IPS-18c (cell line): Measurements from ENCODE around the gene PHLDB1.
"Not testable (repeated sequence)": the region's sequence is repeated elsewhere in the genome, so short reads cannot be mapped to it uniquely, and the experiment has no call there.

Source experiments
- H3K4me3 ChIP-seq: 2 replicates; pipeline ENCODE4 v1.7.0; 2013; ENCODE audit warnings: low read depth, mild to moderate bottlenecking, low read length, moderate library complexity; ENCODE audit not compliant: insufficient read depth
- H3K9me3 ChIP-seq: one replicate; pipeline ENCODE4 v1.6.1; 2013; ENCODE audit warnings: mild to moderate bottlenecking, low read length, moderate library complexity; ENCODE audit not compliant: control insufficient read depth, insufficient read depth

PHLDB1 gene

DNA sequence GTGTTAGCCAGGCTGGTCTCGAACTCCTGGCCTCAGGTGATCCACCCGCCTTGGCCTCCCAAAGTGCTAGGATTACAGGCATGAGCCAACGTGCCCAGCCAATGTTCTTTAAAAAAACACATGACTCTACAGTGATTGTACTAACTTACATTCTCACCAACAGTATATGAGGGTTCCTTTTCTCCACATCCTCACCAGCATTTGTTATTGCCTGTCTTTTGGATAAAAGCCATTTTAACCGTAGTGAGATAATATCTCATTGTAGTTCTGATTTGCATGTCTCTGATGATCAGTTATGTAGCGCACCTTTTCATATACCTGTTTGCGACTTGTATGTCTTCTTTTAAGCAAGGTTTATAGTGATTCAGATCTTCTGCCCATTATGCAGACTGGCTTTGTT, 75.5 kb downstream of the PHLDB1 start:
- H3K9me3 ChIP-seq, H3K4me3 ChIP-seq: not testable (repeated sequence)

DNA sequence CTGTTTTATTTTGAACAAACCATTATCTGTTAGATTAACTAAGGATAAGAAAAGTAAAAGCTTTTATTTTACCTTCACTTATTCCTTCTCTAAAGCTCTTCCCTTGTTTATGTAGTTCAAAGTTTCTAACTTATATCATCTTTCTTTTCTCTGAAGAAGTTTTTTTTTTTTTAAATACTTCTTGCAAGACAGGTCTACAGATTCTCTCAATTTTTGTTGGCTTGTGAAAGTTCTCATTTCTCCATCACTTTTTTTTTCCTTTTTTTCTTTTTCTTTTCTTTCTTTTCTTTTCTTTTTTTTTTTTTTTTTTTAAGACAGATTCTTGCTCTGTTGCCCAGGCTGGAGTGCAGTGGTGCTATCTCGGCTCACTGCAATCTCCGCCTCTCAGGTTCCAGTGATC, 76.8 kb downstream of the PHLDB1 start:
- Histone ChIP-seq H3K4me3 (no peak overlapping the region), H3K9me3 (no peaks in the 10 kb centered on the region)

GRCh38 chr11:118687906-118688305, 80.5 kb downstream of the PHLDB1 start:
- H3K4me3 ChIP-seq: no peak overlapping the region

DNA sequence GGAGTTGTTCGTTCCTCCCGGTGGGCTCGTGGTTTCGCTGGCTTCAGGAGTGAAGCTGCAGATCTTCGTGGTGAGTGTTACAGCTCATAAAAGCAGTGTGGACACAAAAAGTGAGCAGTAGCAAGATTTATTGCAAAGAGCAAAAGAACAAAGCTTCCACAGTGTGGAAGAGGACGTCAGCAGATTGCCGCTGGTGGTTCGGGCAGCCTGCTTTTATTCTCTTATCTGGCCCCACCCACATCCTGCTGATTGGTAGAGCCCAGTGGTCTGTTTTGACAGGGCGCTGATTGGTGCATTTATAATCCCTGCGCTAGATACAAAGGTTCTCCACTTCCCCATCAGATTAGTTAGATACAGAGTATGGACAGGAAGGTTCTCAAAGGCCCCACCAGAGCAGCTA, 80.9 kb downstream of the PHLDB1 start:
- H3K4me3 ChIP-seq, H3K9me3 ChIP-seq: not testable (repeated sequence)

More at GRCh38 chr11:118687906-118688305, 80.5 kb downstream of the PHLDB1 start:
- H3K9me3 ChIP-seq: peaks cover 2% of the 10 kb centered on the region

DNA sequence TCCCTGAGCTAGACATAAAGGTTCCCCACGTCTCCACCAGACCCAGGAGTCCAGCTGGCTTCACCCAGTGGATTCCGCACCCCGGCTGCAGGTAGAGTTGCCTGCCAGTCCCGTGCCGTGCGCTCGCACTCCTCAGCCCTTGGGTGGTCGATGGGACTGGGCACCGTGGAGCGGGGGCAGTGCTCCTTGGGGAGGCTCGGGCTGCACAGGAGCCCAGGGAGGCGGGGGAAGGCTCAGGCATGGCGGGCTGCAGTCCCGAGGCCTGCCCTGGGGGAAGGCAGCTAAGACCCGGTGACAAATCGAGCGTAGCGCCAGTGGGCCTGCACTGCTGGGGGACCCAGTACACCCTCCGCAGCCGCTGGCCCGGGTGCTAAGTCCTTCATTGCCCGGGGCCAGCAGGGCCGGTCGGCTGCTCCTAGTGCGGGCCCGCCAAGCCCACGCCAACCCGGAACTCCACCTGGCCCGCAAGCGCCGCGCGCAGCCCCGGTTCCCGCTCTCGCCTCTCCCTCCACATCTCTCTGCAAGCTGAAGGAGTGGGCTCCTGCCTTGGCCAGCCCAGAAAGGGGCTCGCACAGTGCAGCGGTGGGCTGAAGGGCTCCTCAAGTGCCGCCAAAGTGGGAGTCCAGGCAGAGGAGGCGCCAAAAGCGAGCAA, 81.6 kb downstream of the PHLDB1 start:
- H3K9me3 ChIP-seq: peaks cover 2% of the 10 kb centered on the region
- no peak overlapping the region; the same call in 1 of the 2 replicates for H3K4me3 ChIP-seq

GRCh38 chr11:118689503-118689851, 82.1 kb downstream of the PHLDB1 start:
- Histone ChIP-seq H3K4me3 (peak overlapping the region; percentile 32), H3K9me3 (peaks cover 2% of the 10 kb centered on the region)

DNA sequence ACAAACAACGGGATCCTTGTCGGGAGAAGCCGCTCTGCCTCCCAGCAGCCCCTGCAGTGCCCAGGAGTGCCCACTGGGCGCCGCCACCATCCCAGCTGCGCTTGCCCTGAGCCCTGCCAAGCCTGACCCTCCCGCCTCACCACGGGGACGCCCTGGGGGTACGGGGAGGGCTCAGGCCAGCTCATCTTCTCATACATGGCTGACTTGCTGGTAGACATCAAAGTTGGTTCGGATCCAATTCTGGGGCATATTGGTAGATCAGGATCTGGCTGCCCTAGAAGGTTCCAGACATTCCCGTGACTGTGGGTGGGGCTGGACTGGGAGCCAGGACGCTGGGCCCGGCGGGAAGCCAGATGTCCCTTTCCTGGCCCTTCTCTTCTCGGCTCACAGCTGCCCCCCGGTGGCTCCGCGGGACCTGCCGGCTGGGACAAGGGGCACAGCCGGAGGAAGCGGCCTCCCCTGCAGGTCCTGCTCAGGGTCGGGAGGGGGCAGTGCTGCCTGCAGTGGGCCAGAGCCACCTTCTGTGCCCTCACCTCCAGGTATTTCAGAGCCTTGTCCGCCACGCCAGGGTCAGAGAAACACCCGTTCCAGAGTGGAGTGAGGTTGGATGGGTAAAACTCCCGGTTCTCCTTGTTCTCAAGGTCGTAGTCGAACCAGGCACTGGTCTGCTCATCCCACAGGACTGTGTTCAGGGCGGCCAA, 82.6 kb downstream of the PHLDB1 start:
- Histone ChIP-seq H3K4me3 (peak overlapping the region; percentile 56), H3K9me3 (peaks cover 2% of the 10 kb centered on the region)

- Histone ChIP-seq H3K9me3 (peaks cover 2% of the 10 kb centered on the region), H3K4me3 (no peak overlapping the region)
These were observed 83.3 kb downstream of the PHLDB1 start for GRCh38 chr11:118690553-118691304.

- H3K9me3 ChIP-seq: peaks cover 2% of the 10 kb centered on the region
- no peak overlapping the region for H3K4me3 ChIP-seq
These were observed 84.8 kb downstream of the PHLDB1 start for GRCh38 chr11:118691926-118692830.

GRCh38 chr11:118694185-118694584, 86.8 kb downstream of the PHLDB1 start:
- Histone ChIP-seq H3K9me3 (peaks cover 2% of the 10 kb centered on the region), H3K4me3 (no peak overlapping the region)

- Histone ChIP-seq H3K9me3 (peaks cover 2% of the 10 kb centered on the region), H3K4me3 (no peak overlapping the region)
These were observed 87.4 kb downstream of the PHLDB1 start for GRCh38 chr11:118694771-118695170.

- H3K4me3 ChIP-seq: no peak overlapping the region
- H3K9me3 ChIP-seq: no peaks in the 10 kb centered on the region
These were observed 89.3 kb downstream of the PHLDB1 start for GRCh38 chr11:118696673-118697226.

DNA sequence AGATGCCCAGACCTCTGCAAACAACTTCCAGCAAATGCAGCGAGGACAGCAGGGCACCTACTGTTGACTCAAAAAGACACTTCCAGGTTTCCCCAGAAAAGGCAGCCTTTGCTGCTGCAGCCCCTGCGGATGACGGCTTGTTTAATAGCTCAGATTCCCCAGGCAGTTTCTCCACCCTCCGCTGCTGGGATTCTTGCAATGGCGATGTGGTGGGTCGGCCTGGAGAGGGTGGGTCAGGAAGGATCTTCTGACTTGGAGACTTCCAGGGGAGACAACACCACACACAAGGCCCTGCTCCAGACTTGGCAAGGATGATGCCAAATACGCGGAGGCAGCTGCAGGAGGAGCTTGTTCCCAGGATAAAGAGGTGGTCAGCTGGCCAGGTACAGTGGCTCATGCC, 89.9 kb downstream of the PHLDB1 start:
- no peaks in the 10 kb centered on the region for H3K9me3 ChIP-seq

GRCh38 chr11:118699506-118700220, 92.2 kb downstream of the PHLDB1 start:
- H3K4me3 ChIP-seq: no peak overlapping the region
- H3K9me3 ChIP-seq: no peaks in the 10 kb centered on the region

More for the DNA sequence above, 89.9 kb downstream of the PHLDB1 start:
- no peak overlapping the region for H3K4me3 ChIP-seq

DNA sequence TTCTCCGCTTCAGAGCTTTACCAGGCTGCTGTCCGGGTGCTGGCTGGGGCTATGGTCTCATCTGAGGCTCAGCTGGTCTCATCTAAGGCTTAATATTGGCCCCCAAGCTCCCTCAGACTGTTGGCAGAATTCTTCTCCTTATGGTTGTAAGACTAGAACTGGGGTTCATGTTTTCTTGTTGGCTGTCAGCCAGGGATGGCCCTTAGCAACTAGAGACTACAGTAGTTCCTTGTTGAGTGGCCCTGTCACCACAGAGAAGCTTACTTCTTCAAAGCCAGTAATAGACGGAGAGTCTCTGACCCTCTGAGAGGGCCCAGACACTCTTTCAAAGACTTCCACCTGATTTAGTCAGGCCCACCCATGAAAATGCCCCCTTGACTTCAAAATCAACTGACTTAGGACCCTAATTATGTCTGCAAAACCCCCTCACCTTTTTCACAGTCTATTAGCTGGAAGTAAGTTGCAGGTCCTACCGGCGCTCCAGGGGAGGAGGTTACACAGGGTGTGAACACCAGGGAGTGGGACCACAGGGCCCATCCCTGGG, 96.2 kb downstream of the PHLDB1 start:
- no peak overlapping the region for H3K4me3 ChIP-seq
- no peaks in the 10 kb centered on the region for H3K9me3 ChIP-seq

- H3K4me3 ChIP-seq: no peak overlapping the region
- H3K9me3 ChIP-seq: no peaks in the 10 kb centered on the region
These were observed 97.8 kb downstream of the PHLDB1 start for GRCh38 chr11:118705111-118705741.
